Measurements from ENCODE around the gene ARHGEF10L. TPM values are rescaled to one million over a fixed set of nuclear protein-coding genes. Genes with fewer than 3 reads are reported as not detected.

The ARHGEF10L gene
- polyA plus RNA-seq, 3 donors, result 35.2 to 52.0 (median 47.3) TPM

DNA sequence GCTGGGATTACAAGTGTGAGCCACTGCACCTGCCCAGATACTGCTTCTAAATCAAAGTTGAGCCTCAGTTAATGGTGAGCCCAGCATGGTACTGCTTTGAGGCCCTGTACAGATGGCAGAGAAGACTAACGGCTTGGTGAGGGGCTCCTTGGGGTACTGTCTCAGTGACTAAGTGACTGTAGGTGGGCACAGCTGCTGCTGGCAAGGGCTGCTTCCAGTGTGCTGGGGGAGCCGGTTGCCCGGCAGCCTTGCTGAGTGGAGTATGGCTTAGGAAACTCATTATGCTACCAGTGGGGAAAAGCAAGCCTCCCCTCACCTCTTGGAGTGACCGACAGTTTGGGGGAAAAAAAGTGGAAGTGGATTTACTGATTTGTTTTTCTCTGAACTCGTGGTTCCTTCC is 23.6 kb upstream of the ARHGEF10L start:
- no peak for DNase-seq (ENCODE audit: extremely low read depth in 1 of 11, low read depth in 9 of 11, low spot score in 4 of 11)

GRCh38 chr1:17516303-17517214 is 22.9 kb upstream of the ARHGEF10L start:
- no peak for DNase-seq (ENCODE audit: extremely low read depth in 1 of 11, low read depth in 9 of 11, low spot score in 4 of 11)

GRCh38 chr1:17520041-17520440 is 19.5 kb upstream of the ARHGEF10L start:
- DNase-seq (ENCODE audit: extremely low read depth in 1 of 11, low read depth in 9 of 11, low spot score in 4 of 11), result no peak

- DNase-seq (ENCODE audit: extremely low read depth in 1 of 11, low read depth in 9 of 11, low spot score in 4 of 11), result no peak
Measured at GRCh38 chr1:17520473-17521319, 18.8 kb upstream of the ARHGEF10L start.

GRCh38 chr1:17521946-17522612 is 17.4 kb upstream of the ARHGEF10L start:
- DNase-seq (ENCODE audit: extremely low read depth in 1 of 11, low read depth in 9 of 11, low spot score in 4 of 11), result no peak

GRCh38 chr1:17523321-17524041 is 16.0 kb upstream of the ARHGEF10L start:
- no peak for DNase-seq (ENCODE audit: extremely low read depth in 1 of 11, low read depth in 9 of 11, low spot score in 4 of 11)

DNA sequence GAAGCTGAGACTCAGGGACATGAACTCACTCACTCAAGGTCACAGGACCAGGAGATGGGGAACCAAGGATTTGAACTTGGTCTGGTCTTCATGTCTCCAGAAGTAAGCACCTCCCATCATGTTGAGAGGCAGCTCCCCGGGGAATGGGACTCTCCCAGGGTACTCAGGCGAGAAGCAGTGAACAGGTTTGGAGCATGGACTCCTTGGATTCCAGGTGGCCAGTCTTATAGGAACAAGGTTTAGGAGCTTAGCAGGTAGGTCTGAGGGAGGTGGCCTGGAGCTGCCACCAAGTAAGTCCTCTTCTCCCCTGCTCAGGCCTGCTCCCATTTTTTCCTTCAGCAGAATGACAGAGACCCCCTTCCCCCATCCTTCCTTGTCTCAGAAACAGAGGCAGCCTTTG is 14.9 kb upstream of the ARHGEF10L start:
- DNase-seq (ENCODE audit: extremely low read depth in 1 of 11, low read depth in 9 of 11, low spot score in 4 of 11), result no peak

DNA sequence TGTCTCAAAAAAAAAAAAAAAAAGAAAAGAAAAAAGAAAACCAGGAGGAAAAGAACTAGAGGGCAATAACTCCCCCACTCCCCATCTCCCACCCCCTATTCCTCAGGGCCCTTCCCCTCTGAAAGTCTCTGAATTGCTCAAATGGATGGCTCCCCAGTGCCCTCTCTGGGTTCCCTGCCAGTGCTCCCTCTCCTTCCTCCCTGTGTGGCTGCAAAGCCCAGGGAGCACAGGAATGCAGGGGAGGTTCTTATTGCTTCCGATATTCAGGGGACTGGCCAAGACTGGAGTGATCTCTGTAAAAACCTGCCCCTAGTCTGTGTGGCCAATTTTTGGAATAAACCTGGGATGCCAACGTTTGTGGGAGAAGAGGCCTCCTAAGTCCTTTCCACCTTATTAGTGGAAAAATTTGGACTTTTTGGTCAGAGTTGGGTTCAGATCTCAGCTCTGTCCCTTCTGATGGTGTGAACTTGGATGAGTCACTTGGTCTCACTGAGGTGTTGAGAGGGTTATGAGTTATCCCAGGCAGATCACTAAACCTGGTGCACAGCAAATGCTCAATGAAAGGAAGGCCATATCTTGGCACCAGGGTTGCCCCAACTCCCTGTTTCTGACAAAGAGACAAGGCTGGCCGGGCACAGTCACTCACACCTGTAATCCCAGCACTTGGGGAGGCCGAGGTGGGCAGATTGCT is 13.4 kb upstream of the ARHGEF10L start:
- no peak for DNase-seq (ENCODE audit: extremely low read depth in 1 of 11, low read depth in 9 of 11, low spot score in 4 of 11)

DNA sequence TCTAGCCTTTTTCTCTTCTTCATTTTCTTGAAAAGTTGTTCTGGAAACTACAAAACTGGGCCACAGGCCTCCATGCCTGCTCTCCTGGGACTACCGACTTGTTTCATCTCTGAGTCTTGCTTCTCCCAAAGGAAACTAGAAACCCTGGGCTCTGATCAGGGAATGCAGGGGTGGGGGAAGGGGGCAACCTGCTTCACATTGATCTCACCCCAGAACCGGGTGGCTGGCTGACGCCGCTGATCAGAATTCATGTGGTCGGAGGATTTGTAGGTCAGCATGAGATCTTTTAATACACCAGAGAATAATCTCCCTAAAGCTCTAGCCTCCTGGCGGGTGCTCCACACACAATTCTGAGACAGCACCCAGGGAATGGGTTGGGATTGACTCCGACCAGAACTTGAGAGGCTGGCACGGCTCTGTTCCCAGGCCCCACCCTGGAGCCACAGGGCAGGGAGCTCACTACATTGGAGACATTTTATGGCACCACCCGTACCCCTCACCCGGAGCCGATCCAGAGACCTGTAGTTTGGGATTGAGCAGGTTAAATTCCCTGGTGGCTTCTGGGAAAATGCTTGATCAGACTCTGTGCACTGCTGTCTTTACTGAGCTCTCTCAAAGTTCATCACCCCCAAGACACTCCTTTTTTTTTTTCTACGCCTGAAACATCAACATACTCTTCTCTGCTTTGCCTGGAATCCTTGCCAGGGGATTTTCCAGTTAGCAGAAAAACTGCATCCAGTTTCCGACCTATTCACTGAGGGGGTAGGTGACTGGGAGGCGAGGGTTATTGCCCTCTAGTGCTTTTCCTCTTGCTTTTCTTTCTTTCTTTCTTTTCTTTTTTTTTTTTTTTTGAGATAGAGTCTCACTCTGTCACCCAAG is 12.2 kb upstream of the ARHGEF10L start:
- DNase-seq (ENCODE audit: extremely low read depth in 1 of 11, low read depth in 9 of 11, low spot score in 4 of 11), result no peak

DNA sequence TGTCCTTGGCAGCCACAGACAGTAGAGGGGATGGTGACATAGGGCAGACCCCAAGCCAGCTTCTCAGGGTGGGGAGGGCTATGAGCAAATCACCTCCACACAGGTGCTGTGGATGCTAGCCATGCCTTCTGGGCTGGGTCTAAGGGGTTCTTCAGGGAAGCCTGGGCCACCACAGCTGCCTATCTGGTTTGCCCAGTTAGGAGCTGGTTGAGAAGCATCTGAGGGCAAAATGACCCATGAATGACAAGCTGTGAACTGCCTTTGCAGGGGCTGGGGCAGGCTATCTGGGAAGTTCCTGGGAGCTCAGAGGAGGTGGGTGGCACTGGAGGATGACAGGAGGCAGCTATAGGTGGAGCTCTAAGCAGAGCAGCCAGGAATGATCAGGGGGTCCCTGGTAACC is 10.1 kb upstream of the ARHGEF10L start:
- DNase-seq (ENCODE audit: extremely low read depth in 1 of 11, low read depth in 9 of 11, low spot score in 4 of 11), result no peak

DNA sequence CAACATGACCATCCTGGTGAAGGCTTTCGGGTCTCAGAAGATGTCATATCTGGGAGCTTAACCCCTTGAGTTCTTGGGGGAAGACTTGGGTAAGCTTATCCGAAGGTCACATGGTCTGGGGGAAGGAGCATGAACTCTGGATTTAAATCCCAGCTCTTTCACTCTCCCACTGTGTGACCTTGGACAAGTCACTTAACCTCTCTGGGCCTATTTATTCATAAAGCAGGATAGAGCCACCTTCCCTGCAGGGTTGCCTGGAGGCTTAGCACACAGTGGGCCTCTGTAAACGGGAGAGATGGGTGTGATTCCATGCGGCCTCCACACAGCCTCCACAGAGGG is 8.2 kb upstream of the ARHGEF10L start:
- DNase-seq (ENCODE audit: extremely low read depth in 1 of 11, low read depth in 9 of 11, low spot score in 4 of 11), result no peak

- DNase-seq (ENCODE audit: extremely low read depth in 1 of 11, low read depth in 9 of 11, low spot score in 4 of 11), result no peak
Measured at GRCh38 chr1:17531682-17532487, 7.6 kb upstream of the ARHGEF10L start.

DNA sequence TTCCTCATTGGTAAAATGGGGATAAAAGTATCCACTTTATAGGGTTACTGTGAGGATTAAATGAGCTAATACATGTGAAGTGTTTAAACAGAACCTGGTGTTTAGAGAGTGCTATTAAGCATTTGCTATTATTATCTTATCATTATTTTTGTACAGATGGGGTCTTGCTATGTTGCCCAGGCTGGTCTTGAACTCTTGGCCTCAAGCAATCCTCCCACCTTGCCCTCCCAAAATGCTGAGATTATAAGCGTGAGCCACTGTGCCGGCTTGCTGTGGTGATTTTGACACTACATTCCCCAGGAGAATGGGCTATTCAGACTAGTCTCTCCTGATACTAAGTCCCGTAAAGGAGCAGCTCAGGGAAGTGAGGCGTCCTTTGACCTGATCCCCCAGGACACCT is 6.3 kb upstream of the ARHGEF10L start:
- no peak for DNase-seq (ENCODE audit: extremely low read depth in 1 of 11, low read depth in 9 of 11, low spot score in 4 of 11)

- DNase-seq (ENCODE audit: extremely low read depth in 1 of 11, low read depth in 9 of 11, low spot score in 4 of 11), result no peak
Measured at GRCh38 chr1:17535300-17535936, 4.1 kb upstream of the ARHGEF10L start.

- no peak for DNase-seq (ENCODE audit: extremely low read depth in 1 of 11, low read depth in 9 of 11, low spot score in 4 of 11)
Measured at GRCh38 chr1:17538010-17538409, 1.5 kb upstream of the ARHGEF10L start.

- peak in 6 of 11 donors; percentile 66 to 89 (median 76) for DNase-seq (ENCODE audit: extremely low read depth in 1 of 11, low read depth in 9 of 11, low spot score in 4 of 11)
Measured at GRCh38 chr1:17538428-17539117, 925 bp upstream of the ARHGEF10L start.

Measured in renal cortex interstitium (tissue), 11 donors.